KG1 (cell line): ENCODE measurements around the gene GAREM2.

Experiments used
- DNase-seq: peaks from one replicate; lab custom pipeline; 2025; lab: John Stamatoyannopoulos, UW

The GAREM2 gene

DNA sequence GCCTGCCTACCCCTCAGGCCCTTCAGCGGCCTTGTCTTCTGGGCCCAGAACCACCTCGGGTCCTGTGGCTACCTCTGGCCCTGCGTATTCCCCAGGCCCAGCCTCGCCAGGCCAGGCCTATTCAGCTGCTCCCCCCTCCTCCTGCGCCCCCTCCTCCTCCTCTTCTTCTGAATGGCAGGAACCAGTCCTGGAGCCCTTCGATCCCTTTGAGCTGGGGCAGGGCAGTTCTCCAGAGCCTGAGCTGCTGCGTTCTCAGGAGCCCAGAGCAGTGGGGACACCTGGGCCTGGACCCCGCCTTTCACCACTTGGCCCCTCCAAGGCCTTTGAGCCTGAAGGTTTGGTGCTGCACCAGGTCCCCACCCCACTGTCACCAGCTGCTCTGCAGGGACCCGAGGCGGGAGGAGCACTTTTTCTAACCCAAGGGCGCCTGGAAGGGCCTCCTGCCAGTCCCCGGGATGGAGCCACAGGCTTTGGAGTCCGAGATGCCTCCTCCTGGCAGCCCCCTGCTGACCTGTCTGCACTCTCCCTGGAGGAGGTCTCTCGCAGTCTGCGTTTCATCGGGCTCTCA is 14.7 kb downstream of the GAREM2 start:
- no peak for DNase-seq

DNA sequence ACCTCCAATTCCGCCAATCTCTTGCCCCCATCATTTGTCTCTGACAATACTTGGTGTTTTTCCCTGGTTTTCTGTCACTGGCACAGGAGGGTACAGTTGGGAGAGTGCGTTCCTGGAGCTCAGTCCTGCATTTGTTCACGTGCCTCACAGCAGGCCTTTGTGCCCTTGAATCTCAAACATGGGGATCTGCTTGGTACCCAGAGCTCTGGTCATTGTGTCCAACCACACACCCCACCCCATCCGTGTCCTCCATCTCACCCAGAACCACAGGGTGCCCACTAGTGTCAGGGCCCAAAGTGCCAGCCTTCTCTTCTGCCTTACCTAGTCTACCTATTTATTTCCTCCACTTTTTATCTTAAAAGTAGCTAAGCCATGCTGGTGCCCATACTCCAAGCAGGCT is 16.2 kb downstream of the GAREM2 start:
- DNase-seq = no peak

DNA sequence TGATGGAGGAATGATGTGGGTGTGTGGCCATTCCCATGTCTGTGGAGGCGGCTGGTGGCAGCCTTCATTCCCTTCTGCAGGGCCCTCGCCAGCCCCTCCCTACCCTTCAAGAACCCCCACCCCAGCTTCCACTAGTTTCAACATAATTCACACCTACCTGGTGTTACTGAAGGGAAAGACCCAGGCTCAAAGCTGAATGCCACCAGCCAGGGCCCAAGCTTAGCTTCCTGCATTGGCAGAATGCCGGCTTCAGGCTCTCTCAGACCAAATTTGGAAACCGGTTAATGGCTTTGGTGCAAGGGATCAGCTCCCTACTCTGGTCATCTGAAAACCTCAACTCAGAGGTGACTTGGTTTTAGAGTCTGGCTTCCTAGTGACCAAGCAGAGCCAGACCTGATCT is 16.9 kb downstream of the GAREM2 start:
- DNase-seq = no peak

DNA sequence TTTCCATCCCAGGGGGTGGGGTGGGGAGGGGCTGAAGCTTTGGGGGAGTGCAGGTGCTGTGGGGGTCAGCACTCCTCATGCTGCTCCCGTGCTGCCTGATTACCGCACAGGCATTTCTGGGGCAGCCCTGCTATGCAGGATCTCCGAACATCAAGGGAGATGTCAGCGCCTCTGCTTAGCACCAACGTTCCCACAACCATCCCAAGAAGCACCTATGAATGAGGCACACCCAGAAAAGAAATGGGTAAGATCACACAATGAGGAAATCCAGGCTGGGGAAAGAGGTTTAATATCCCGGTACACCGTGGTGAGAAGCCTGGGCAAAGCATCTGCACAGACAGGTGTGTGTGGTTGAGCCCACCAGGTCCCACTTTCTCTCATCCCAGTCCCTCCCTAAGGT is 17.5 kb downstream of the GAREM2 start:
- DNase-seq = no peak

DNA sequence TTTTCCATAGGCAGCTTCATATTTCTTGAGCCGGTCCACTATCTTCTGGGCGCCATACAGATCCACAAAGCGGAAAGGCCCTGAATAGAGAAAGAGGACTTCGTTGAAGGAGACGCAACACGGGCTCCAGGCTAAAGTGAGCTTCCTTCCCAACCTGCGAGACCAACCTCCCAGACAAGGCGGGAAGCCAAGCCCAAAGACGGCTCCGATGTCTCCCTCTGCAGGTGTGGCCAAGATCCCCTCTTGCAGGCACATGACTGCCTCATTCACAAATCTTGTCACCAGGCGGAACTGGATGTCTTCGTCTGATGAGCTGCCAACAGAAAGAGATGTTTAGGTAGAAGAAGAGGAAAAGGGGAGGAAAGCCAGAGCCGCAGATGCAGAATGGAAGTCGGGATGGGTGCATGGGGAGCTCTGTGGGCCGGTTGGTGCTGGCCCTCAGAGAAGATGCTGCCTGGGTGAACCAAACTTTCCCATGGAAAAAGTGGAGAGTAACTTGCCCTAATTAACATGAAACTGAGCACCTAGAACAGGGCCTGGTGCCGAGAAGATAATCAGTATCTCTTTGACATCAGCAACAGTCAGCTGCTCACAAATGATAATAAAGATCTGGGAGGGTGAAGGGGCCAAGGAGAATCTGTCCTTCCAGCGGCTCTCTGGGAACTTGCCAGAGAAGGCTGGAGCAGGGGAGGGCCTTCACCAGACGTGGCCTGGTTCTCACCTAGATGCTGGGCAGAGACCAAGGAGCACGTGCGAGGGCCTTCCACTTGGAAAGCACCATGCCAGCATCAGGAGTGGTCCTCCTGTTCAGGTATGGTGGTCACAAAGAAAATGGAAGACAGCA is 18.6 kb downstream of the GAREM2 start:
- DNase-seq = no peak

DNA sequence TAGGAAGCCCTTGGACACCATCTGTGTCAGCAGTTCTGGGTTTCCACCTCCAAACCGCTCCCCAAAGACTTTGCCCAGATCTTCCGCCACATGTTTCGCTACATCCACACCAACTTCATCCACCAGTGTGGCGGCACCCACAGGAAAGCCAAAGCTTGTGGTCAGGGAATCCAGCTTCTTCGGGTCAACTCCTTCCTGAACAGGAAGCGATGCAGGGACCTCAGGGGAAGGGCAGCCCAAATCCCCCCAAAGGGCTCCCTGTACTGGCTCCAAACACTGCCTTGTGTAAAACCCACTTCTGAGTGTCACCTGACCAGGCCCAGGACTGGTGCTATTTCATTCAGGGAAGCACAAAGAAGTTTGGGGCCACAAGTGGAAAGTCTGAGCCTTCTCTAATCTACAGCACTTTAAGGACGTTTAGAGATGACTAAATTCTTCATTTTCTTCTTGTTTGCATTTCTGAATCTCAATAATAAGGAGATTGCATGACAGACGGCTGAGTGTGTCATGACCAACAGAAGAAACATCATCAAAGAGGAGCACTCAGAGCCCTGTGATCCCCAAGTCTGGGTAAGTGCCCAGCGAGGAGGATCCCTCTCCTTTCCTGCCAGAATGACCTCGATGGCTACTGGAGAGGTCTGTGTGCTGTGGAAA is 20.8 kb downstream of the GAREM2 start:
- DNase-seq = no peak

DNA sequence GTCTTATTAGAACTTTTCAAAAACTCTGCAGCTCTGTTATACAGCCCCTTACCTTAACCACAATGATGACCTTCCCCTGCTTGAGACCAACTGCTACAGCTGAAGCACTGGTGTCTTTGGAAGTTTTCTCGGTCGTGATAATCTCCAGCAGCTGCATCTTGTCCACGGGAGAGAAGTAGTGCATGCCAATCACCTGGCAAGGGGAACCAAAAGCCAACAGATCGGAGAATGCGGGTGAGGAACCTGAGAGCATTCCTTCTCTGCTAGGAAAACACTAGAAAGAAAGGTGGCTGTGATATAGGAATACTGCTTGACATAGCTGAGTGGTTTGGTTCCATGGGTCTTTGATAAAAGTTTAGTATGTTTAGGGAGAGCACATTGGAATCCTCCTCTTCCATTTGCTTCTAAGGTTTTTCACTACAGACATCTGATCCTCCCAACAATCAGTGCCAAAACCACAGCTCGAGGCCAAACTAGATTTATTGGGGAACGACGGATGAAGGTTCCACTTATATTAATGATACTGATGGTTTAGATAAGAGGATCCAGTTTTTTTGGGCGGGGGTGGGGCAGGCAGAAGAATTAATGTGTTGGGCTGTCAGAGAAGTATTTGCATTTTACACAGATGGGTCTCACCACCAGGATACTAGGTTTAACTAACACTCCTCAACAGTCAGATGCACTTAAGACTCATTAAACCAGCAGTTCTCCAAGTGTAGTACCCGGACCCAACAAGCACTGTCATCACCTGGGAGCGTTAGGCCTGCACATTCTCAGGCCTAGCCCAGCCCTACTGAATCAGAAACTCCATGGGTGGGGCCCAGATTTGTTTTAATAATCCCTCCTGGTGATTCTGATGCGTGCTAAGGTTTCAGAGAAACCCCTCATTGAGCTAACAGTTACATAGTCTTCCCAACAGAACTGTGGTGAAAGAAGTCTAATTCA is 22.4 kb downstream of the GAREM2 start:
- DNase-seq = no peak

DNA sequence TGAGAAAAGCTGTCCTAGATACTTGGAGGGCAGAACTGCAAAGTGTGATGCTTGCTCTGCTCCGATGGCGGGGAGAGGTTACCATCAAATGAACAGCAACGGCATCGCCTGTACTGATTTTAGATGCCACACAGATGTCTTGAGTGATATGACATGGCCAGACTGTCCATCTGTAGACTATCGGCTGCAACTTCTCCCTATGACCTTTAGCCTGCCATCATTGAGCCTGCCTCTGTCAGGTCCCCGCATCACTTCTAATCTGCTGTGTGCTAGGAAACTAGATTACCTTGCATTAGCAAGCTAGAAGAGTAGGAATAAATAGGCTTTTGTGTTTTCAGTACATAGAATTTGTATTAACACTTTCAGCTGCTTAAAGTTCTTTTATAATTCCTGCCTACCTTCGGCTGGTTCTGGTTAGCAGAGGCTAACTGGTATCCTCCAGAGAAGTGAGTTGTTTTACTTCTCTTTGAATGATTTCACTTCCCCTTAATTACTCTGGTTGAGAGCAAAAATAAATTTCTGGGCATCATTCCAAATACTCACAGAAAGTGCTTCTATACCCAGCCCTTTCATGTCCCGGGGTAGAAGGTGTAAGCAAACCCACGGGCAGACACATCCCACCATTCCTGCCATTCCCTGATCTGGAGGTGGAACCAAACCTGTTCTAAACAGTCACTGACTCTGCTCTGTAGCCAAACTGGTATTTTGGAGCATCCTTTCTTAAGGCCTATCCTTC is 24.0 kb downstream of the GAREM2 start:
- no peak for DNase-seq

DNA sequence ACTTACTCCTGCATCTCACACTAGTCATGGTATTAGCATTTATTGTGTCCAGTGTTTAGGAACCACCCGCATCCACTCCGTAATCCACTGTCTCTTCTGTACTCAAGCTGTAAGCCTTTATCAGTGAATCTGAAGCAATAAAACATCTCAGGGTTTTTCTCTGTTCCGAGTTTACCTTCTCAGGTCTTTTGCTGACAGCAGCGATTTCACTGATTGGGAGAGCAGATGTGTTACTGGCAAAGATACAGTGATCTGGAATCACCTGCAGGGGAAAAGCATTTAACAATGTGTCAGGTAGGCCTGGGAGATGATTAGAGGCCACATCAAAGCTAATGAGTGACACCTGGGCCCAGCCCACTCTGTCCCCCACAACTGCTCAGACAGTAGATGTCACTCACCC is 24.6 kb downstream of the GAREM2 start:
- no peak for DNase-seq

DNA sequence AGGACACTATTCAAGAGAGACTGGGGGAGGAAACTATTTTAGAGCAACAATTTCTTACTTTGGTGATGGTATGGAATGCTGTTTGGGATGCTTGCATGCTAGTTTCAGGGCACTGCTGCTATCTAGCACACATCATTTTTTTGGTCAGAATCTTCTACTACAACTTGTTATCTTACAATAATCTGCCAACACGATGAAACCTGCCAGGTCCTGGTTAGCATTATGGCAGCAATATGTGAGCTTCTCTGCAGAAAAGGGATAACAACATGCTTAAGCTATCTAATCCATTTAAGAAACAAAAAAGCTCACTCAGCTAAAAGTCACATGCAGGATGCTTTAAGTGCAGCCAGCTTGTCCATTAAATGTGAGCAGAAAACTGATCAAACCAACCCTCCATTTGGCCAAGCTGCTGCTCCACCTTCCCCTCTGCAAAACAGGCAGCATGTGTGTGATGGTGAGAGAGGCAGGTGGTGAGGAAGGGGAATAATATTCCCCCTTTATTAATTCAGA is 30.1 kb downstream of the GAREM2 start:
- no peak for DNase-seq

DNA sequence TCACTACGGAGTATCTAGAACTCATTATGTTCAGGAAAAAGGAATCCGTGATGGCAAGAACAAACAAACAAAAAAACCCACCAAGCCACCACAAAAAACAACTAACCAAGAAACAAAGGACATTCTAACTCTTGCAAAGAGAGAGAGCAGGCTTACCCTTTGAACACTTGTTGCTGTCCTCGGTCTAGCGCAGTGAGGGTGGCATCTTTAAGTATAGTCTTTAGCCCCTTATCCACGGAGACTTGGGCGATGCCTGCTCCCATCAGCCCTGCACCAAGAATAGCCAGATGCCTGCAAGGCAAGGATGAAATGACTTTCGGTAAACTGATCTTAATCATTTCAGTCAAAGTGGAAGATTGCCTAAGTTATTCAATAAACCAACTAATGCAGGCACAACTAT is 31.0 kb downstream of the GAREM2 start:
- no peak for DNase-seq

DNA sequence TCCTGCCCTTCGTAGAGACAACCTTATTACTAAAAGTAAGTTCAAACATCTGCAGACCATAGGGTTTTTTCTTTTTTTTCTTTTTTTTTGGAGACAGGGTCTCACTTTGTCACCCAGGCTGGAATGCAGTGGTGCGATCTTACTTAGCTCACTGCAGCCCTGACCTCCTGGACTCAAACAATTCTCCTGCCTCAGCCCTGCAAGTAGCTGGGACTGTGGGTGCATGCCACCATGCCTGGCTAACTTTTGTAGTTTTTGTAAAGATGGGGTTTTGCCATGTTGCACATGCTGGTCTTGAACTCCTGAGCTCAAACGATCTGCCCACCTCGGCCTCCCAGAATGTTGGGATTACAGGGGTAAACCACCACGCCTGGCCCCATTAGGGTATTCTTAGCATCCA is 39.1 kb downstream of the GAREM2 start:
- no peak for DNase-seq

DNA sequence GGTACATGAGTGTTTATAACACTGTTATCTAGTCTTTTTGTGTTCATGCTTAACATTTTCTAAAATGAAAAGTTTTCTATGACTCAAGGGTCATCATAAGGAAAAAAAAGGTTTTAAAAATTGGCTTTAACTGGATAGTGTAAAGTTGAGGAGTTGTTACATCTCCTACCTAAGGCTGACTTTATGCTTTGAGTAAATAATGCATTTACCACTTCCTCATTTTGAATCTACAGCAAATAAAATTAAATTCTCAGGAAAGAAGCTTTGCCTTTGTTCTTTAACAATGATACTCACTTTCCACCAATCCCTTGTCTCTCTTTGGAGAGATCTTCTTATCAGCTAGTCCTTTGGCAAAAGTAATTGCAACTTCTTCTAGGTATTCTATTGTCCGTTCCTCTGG is 41.9 kb downstream of the GAREM2 start:
- DNase-seq = no peak

DNA sequence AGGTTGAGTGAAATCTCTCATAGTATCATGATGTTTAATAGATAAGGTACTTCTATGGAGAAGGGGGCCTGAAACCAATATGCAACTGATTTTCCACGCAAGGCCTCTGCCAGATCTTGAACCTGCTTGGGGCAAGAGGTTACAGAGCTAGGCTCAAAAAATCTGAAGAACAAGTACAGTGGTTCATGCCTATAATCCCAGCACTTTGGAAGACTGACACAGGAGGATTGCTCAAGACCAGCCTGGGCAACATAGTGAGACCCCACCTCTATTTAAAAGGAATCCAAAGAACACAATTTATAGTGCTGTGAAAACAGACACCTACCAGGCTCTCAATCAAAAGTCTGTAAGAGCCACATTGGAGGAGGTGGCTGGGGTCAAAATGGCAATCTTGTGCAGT is 42.9 kb downstream of the GAREM2 start:
- DNase-seq = no peak

DNA sequence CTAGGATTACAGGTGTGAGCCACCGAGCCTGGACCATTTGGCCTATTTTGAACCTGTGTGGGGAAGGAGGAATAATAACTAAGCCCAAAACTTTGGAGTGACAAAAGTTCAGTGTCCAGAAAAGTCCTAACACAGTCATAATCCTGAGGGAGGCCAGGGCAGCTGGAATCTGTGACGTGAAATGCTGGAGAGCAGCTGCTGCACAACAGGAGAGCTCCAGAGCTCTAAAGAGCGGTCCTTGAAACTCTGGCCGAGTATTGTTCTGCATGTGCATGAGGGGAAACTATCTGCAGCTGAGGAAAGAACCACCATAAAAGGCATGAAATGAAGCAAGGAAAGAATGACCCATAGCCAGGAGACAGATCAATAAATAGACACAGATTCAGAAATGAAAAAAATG is 43.7 kb downstream of the GAREM2 start:
- no peak for DNase-seq

DNA sequence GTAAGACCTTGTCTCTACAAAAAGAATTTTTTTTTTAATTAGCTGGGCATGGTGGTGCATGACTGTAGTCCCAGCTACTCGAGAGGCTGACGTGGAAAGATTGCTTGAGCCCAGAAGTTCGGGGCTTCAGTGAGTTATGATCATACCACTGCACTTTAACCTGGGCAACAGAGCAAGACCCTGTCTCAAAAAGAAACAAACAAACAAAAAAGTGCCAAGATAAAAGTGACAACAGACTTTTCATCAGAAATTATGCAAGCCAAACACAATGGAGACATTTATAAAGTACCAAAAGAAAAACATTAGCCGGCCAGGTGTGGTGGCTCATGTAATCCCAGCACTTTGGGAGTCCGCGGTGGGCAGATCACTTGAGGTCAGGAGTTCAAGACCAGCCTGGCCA is 44.8 kb downstream of the GAREM2 start:
- DNase-seq = no peak

DNA sequence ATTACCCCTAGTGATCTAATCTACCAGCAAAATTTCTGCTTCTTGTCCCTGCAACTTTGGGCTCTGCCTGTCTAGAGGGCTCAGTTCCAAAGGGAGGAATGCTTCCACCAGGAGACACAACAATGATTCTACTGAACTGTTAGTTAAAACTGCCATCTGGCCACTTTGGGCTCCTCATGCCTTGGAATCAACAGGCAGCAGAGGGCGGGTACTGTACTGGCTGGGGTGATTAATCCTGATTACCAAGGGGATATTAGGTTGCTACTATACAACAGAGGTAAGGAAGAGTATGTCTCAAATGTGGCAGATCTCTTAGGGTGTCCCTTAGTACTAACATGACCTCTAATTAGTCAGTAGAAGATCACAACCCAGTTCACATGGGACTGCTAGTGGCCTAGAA is 50.1 kb downstream of the GAREM2 start:
- no peak for DNase-seq

DNA sequence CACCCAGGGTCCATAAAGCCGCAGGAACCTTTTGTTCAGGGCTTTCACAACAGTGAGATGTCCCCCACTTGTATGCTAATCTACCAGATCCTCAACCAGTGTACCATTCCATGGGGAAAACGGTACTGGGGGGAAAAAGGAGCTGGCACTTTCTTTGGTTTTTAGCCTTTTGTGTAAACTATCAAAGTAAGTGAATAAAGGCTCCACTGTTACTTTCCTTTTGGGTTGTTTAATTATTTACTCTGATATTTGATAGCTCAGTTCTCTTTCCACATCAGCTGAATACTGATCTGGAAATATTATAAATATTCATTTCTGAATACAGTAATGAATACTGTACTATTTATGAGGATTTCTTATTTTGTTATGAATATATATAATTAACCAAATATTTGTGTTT is 51.2 kb downstream of the GAREM2 start:
- DNase-seq = no peak

DNA sequence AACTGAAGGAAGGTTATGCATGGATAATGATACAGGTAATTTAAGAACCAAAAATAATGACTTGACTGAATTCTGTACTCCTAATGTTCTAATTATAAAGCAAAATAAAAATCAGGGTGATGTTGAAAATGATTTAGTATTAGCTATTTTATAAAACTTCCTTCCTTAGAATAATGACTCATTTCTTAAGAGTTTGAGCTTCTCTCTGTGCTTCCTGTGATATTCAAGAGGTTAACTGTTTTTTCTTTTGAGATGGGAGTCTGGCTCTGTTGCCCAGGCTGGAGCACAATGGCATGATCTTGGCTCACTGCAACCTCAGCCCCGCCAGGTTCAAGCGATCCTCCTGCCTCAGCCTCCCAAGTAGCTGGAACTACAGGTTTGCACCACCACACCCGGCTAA is 56.7 kb downstream of the GAREM2 start:
- no peak for DNase-seq

DNA sequence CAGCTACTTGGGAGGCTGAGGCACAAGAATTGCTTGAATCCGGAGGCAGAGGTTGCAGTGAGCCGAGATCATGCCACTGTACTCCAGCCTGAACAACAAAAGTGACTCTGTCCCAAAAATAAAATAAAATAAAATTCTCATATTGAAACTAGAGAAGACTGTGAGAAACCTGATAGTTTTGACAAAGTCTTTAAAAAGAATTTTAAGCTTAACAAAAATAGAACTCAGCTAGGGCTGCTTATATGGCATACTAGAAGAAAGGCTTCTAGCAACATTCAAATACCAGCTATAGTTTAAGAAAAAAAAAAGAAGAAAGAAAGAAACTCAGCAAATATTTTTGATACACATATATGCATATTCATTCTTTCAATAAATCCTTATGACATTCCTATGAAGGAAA is 57.9 kb downstream of the GAREM2 start:
- DNase-seq = no peak

DNA sequence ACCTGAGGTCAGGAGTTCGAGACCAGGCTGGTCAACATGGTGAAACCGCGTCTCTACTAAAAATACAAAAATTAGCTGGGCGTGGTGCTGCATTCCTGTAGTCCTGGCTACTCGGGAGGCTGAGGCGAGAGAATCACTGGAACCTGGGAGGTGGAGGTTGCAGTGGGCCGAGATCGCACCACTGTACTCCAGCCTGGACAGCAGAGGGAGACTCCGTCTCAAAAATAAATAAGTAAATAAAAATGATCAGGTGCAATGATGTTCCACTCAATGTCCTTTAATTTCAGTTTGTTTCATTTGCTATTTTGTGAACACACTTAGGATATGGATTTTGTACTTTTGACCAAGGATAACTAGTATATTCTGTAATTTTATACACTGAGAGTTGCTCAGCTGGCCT is 62.2 kb downstream of the GAREM2 start:
- DNase-seq = no peak
